GM19463 (cell line): ENCODE data around the gene AKIRIN2.
"Not testable (repeated sequence)": the region's sequence is repeated elsewhere in the genome, so short reads cannot be mapped to it uniquely, and the experiment has no call there.

ENCODE experiments used
- ATAC-seq: cut with Tn5 transposase; IDR thresholded peaks from one replicate; pipeline ENCODE4 v1.9.1; 2021; ENCODE audit warnings: mild to moderate bottlenecking, moderate library complexity; ENCODE audit not compliant: unreplicated experiment

The AKIRIN2 gene

GRCh38 chr6:87718662-87719433 lies 16.8 kb upstream of the AKIRIN2 start:
- no peak for ATAC-seq

- no peak for ATAC-seq
Observed at GRCh38 chr6:87716928-87717614, 15.0 kb upstream of the AKIRIN2 start.

GRCh38 chr6:87714093-87714842 lies 12.2 kb upstream of the AKIRIN2 start:
- peak; percentile 71 for ATAC-seq

GRCh38 chr6:87712713-87713112 lies 10.7 kb upstream of the AKIRIN2 start:
- not testable (repeated sequence) for ATAC-seq

- ATAC-seq: no peak
Observed at GRCh38 chr6:87710090-87710489, 8.1 kb upstream of the AKIRIN2 start.

- not testable (repeated sequence) for ATAC-seq
Observed at GRCh38 chr6:87708581-87709427, 6.8 kb upstream of the AKIRIN2 start.

- ATAC-seq: no peak
Observed at GRCh38 chr6:87706187-87706966, 4.3 kb upstream of the AKIRIN2 start.

GRCh38 chr6:87705070-87705691 lies 3.1 kb upstream of the AKIRIN2 start:
- ATAC-seq: peak; percentile 56

GRCh38 chr6:87703039-87703438 lies 1.0 kb upstream of the AKIRIN2 start:
- not testable (repeated sequence) for ATAC-seq

GRCh38 chr6:87702589-87702945 lies 534 bp upstream of the AKIRIN2 start:
- no peak for ATAC-seq

GRCh38 chr6:87701344-87701675 lies 723 bp downstream of the AKIRIN2 start:
- no peak for ATAC-seq

- ATAC-seq: no peak
Observed at GRCh38 chr6:87700397-87701343, 1.4 kb downstream of the AKIRIN2 start.

- no peak for ATAC-seq
Observed at GRCh38 chr6:87699576-87699975, 2.5 kb downstream of the AKIRIN2 start.

GRCh38 chr6:87698547-87699006 lies 3.5 kb downstream of the AKIRIN2 start:
- no peak for ATAC-seq

- no peak for ATAC-seq
Observed at GRCh38 chr6:87697581-87698546, 4.2 kb downstream of the AKIRIN2 start.

GRCh38 chr6:87696817-87697216 lies 5.2 kb downstream of the AKIRIN2 start:
- not testable (repeated sequence) for ATAC-seq

GRCh38 chr6:87692086-87692485 lies 9.9 kb downstream of the AKIRIN2 start:
- no peak for ATAC-seq
